Fibroblast of lung (primary cell): ENCODE measurements around the gene CCDC74B.

ENCODE experiments used
- CTCF ChIP-seq, 2 donors: IDR thresholded peaks in 1 of 2; conservative IDR thresholded peaks in 1 of 2; 1 replicate in 1 of 2; 2 replicates in 1 of 2; pipeline ENCODE4 v1.5.1; 2011 to 2012; ENCODE audit warnings: low read length in 2 of 2, control low read depth in 1 of 2, inconsistent platforms in 1 of 2, low read depth in 1 of 2, mild to moderate bottlenecking in 1 of 2
- EZH2 ChIP-seq: IDR thresholded peaks from 2 replicates; pipeline ENCODE4 v1.5.1; 2012; ENCODE audit warnings: low read length, control low read depth, mild to moderate bottlenecking; ENCODE audit errors: missing control alignments

- TF ChIP-seq CTCF (conservative IDR thresholded peaks at IDR 0.05 in 1 of 2, IDR thresholded peaks at IDR 0.05 in 1 of 2; ENCODE audit: low read depth in 1 of 2, low read length in 2 of 2) = no peak
- no peak for TF ChIP-seq EZH2
These were observed 9.0 kb downstream of the CCDC74B start for GRCh38 chr2:130135692-130136541.
